Ovary (tissue), 3 donors: Measurements from ENCODE around the gene ITGB3BP.

Source experiments
- POLR2A ChIP-seq: fragments of 450-650 bp; IDR thresholded peaks from one replicate; pipeline ENCODE4 v1.6.1; 2017; ENCODE audit warnings: antibody characterized with exemption, mild to moderate bottlenecking, moderate library complexity
- TF ChIP-seq, protein P1 (sequence below), 3 donors: fragments of 450-650 bp in 2 of 3; fragments of 200-600 bp in 1 of 3; IDR thresholded peaks; one replicate each; pipeline versions ENCODE4 v1.5.1 to v1.8.0; 2016 to 2022; ENCODE audit warnings: antibody characterized with exemption in 3 of 3, mild to moderate bottlenecking in 1 of 3
- donor health status: DM: no; HTN: no; CAD: no.

DNA sequence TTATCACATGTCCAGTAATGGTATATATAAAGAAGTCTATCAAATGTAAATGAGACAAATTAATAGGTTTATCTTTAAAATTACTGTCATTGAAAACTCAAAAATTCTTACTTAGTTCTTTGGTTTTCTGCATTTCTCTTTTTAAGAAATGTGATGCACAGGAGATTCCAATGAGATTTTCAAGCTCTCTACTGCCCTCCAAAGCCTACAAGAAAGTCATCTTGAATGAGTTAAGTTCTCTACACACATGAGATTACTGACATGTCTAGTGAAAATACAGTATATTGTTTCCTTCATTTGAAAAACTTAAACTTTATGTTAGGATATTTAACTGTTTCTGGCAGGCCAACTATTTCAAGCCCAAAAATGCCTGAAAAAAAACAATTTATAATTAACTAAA, 68.8 kb downstream of the ITGB3BP start:
- TF ChIP-seq, protein P1, sequence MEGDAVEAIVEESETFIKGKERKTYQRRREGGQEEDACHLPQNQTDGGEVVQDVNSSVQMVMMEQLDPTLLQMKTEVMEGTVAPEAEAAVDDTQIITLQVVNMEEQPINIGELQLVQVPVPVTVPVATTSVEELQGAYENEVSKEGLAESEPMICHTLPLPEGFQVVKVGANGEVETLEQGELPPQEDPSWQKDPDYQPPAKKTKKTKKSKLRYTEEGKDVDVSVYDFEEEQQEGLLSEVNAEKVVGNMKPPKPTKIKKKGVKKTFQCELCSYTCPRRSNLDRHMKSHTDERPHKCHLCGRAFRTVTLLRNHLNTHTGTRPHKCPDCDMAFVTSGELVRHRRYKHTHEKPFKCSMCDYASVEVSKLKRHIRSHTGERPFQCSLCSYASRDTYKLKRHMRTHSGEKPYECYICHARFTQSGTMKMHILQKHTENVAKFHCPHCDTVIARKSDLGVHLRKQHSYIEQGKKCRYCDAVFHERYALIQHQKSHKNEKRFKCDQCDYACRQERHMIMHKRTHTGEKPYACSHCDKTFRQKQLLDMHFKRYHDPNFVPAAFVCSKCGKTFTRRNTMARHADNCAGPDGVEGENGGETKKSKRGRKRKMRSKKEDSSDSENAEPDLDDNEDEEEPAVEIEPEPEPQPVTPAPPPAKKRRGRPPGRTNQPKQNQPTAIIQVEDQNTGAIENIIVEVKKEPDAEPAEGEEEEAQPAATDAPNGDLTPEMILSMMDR (IDR thresholded peaks at IDR 0.05): no peak
- TF ChIP-seq POLR2A: no peak
